OCI-LY7 (cell line): ENCODE measurements around the gene USP34. TPM values are rescaled to one million over a fixed set of nuclear protein-coding genes. Genes with fewer than 3 reads are reported as not detected.
"Not testable (repeated sequence)": the region's sequence is repeated elsewhere in the genome, so short reads cannot be mapped to it uniquely, and the experiment has no call there.

Experiments
- BruUV-seq: library from RNA; stranded (reverse); fragments of 400-500 nt; replicated peaks from 2 replicates; lab custom pipeline; 2021; lab: Mats Ljungman, UMichigan
- CTCF ChIA-PET: fragments of 300-600 bp; sonication (Branson Sonifier 250); formaldehyde crosslinking; loops from one replicate; lab custom pipeline; 2022; ENCODE audit warnings: antibody characterized with exemption; ENCODE audit not compliant: unreplicated experiment; lab: Charles Lee
- POLR2A ChIA-PET: fragments of 300-600 bp; sonication (Branson Sonifier 250); formaldehyde crosslinking; loops from one replicate; lab custom pipeline; 2022; ENCODE audit warnings: antibody characterized with exemption; lab: Charles Lee
- DNase-seq: peaks from one replicate; pipeline ENCODE4 v3.0.0-alpha.2; 2015; ENCODE audit warnings: low spot score
- H2AFZ ChIP-seq: fragments of 200-600 bp; sonication (generic), shearing (Covaris generic); 2 replicates; pipeline ENCODE4 v1.6.1; 2014; ENCODE audit warnings: mild to moderate bottlenecking, antibody characterized with exemption, low read length, moderate library complexity
- H3K27ac ChIP-seq: fragments of 200-600 bp; sonication (generic); 2 replicates; pipeline ENCODE4 v1.5.1; 2014; ENCODE audit warnings: mixed run types, low read depth, mild to moderate bottlenecking, moderate library complexity, low read length, inconsistent platforms; ENCODE audit not compliant: poor library complexity, severe bottlenecking
- H3K36me3 ChIP-seq: fragments of 200-600 bp; sonication (generic); 2 replicates; pipeline ENCODE4 v1.6.1; 2014; ENCODE audit warnings: mild to moderate bottlenecking, antibody characterized with exemption, low read length, moderate library complexity, mixed read lengths; ENCODE audit not compliant: insufficient read depth
- H3K4me1 ChIP-seq: fragments of 200-600 bp; sonication (generic); 2 replicates; pipeline ENCODE4 v1.5.1; 2014; ENCODE audit warnings: mild to moderate bottlenecking, low read length; ENCODE audit not compliant: insufficient read depth, poor library complexity, severe bottlenecking
- H3K4me2 ChIP-seq: fragments of 200-600 bp; sonication (generic); 2 replicates; pipeline ENCODE4 v1.6.1; 2014; ENCODE audit warnings: mild to moderate bottlenecking, low read length
- H3K4me3 ChIP-seq: fragments of 200-600 bp; sonication (generic); 2 replicates; pipeline ENCODE4 v1.5.1; 2014; ENCODE audit warnings: mild to moderate bottlenecking, low read depth, low read length; ENCODE audit not compliant: poor library complexity, severe bottlenecking
- H3K79me2 ChIP-seq: fragments of 200-600 bp; sonication (generic); 2 replicates; pipeline ENCODE4 v1.6.1; 2016; ENCODE audit warnings: low read depth, mild to moderate bottlenecking, low read length, moderate library complexity, mixed read lengths; ENCODE audit not compliant: insufficient read depth
- H3K9me2 ChIP-seq: fragments of 200-600 bp; sonication (generic); 2 replicates; pipeline ENCODE4 v1.6.1; 2016; ENCODE audit warnings: mild to moderate bottlenecking, low read length, mixed read lengths; ENCODE audit not compliant: insufficient read depth
- H3K9me3 ChIP-seq: fragments of 200-600 bp; sonication (generic); 2 replicates; pipeline ENCODE4 v1.6.1; 2014; ENCODE audit warnings: mild to moderate bottlenecking, mixed run types, low read length, mixed read lengths
- H4K20me1 ChIP-seq: fragments of 200-600 bp; sonication (generic); 2 replicates; pipeline ENCODE4 v1.6.1; 2014; ENCODE audit warnings: mild to moderate bottlenecking, antibody characterized with exemption, low read length, moderate library complexity, mixed read lengths; ENCODE audit not compliant: insufficient read depth
- CTCF ChIP-seq: fragments of 200-600 bp; sonication (generic); conservative IDR thresholded peaks from 2 replicates; pipeline ENCODE4 v1.5.1; 2014; ENCODE audit warnings: mild to moderate bottlenecking, antibody characterized with exemption, low read length, moderate library complexity, mixed read lengths
- EZH2phosphoT487 ChIP-seq: fragments of 200-600 bp; sonication (generic); IDR thresholded peaks from 2 replicates; pipeline ENCODE4 v1.6.1; 2018; ENCODE audit warnings: low read depth, borderline replicate concordance, mild to moderate bottlenecking, mixed run types, antibody characterized with exemption, low read length, moderate library complexity, mixed read lengths
- intact Hi-C: fragments of 100-400 bp; cut with micrococcal nuclease; formaldehyde crosslinking; loops from one replicate; pipeline ENCODE4 v1.10.0; 2022; ENCODE audit not compliant: unreplicated experiment
- total RNA-seq, 2 experiments: library from RNA; depleted of rRNA in 1 of 2; stranded (reverse); fragments of >200 nt in 1 of 2; shearing (Covaris generic) in 1 of 2; gene quantifications; 2 replicates each; pipeline ENCODE4 v1.2.3, GENCODE V29; 2014 to 2022

Gene USP34
- total RNA-seq, 2 experiments from 2014 or later = 192 to 344 TPM

GRCh38 chr2:61450144-61450543 is 20.7 kb downstream of the USP34 start:
- Histone ChIP-seq H3K36me3 (peaks cover 74% of the 10 kb centered on the region), H4K20me1 (0 out of 2 replicates have a peak, but pooled peaks cover 10% of the 10 kb centered on the region), H3K27ac (peak overlapping the region; percentile 9), H3K9me3 (peaks cover 16% of the 10 kb centered on the region; the same call in 1 of the 2 replicates), H3K9me2 (no peaks in the 10 kb centered on the region), H3K4me3 (no peak overlapping the region), H2AFZ (no peak overlapping the region), H3K4me2 (peak overlapping the region; percentile 7; the same call in 1 of the 2 replicates), H3K4me1 (peaks cover 87% of the 10 kb centered on the region), H3K79me2 (peaks cover 100% of the 10 kb centered on the region)
- no peak for DNase-seq
- BruUV-seq = TSS peak; percentile 16
- intact Hi-C loops = no loop called here
- CTCF ChIA-PET = no interaction called here
- POLR2A ChIA-PET = interaction anchor here (0.8 to 1.8 kb wide), 5 partner anchors 9 to 34 kb away, joined by 3 to 6 read pairs (median 5); no protein-coding TSS in a partner anchor
- TF ChIP-seq EZH2phosphoT487 (no peak), CTCF (no peak)

GRCh38 chr2:61448229-61448628 is 22.7 kb downstream of the USP34 start:
- no peak overlapping the region for H2AFZ ChIP-seq
- H3K4me3 ChIP-seq = no peak overlapping the region
- intact Hi-C loops = no loop called here
- H3K36me3 ChIP-seq = peaks cover 62% of the 10 kb centered on the region
- no peak for DNase-seq
- H3K9me2 ChIP-seq = no peaks in the 10 kb centered on the region
- BruUV-seq = no TSS peak
- H3K4me1 ChIP-seq = peaks cover 87% of the 10 kb centered on the region
- H3K9me3 ChIP-seq = peaks cover 16% of the 10 kb centered on the region; the same call in 1 of the 2 replicates
- ChIA-PET CTCF (no interaction called here), POLR2A (interaction anchor here (1.8 kb wide), 1 partner anchor 15 kb away, joined by 6 read pairs; no protein-coding TSS in a partner anchor)
- peak overlapping the region; percentile 26 for H3K4me2 ChIP-seq
- H4K20me1 ChIP-seq = peaks cover 10% of the 10 kb centered on the region; the same call in 1 of the 2 replicates
- H3K79me2 ChIP-seq = peaks cover 100% of the 10 kb centered on the region
- TF ChIP-seq EZH2phosphoT487 (no peak), CTCF (no peak)
- H3K27ac ChIP-seq = peak overlapping the region; percentile 94

GRCh38 chr2:61446971-61447370 is 23.9 kb downstream of the USP34 start:
- not testable (repeated sequence) for H4K20me1 ChIP-seq

More at GRCh38 chr2:61446971-61447370, 23.9 kb downstream of the USP34 start:
- POLR2A ChIA-PET = interaction anchor here (1.7 to 2.5 kb wide), 7 partner anchors 11 to 91 kb away, joined by 6 to 14 read pairs (median 11); partner anchors contain the start of gene XPO1
- Histone ChIP-seq H3K79me2 (peaks cover 100% of the 10 kb centered on the region), H3K36me3 (peaks cover 51% of the 10 kb centered on the region), H3K4me1 (peaks cover 88% of the 10 kb centered on the region), H3K27ac (peak overlapping the region; percentile 94), H3K4me3 (peak overlapping the region; percentile 17), H3K4me2 (peak overlapping the region; percentile 66), H3K9me3 (peaks cover 16% of the 10 kb centered on the region; the same call in 1 of the 2 replicates)
- H2AFZ ChIP-seq, CTCF ChIA-PET, H3K9me2 ChIP-seq, BruUV-seq, intact Hi-C loops: not testable (repeated sequence)
- peak; percentile 51 for DNase-seq
